Spinal cord (tissue), 10 donors: Measurements from ENCODE around the gene SCUBE1. TPM values are rescaled to one million over a fixed set of nuclear protein-coding genes. Genes with fewer than 3 reads are reported as not detected.
"Not testable (repeated sequence)": the region's sequence is repeated elsewhere in the genome, so short reads cannot be mapped to it uniquely, and the experiment has no call there.

Experiments used
- DNase-seq, 6 donors: peaks; one replicate each; pipeline versions ENCODE4 v3.0.0 to v3.0.0-alpha.2; 2013 to 2015; ENCODE audit warnings: low spot score in 6 of 6, low read depth in 4 of 6
- H3K27ac ChIP-seq: one replicate; pipeline ENCODE4 v1.5.1; 2013; ENCODE audit warnings: low read depth, low read length, control low read depth
- H3K27me3 ChIP-seq: one replicate; pipeline ENCODE4 v1.6.1; 2013; ENCODE audit warnings: low read length; ENCODE audit not compliant: control insufficient read depth, insufficient read depth
- H3K36me3 ChIP-seq: one replicate; pipeline ENCODE4 v1.6.1; 2013; ENCODE audit warnings: low read length; ENCODE audit not compliant: control insufficient read depth, insufficient read depth
- H3K4me1 ChIP-seq: one replicate; pipeline ENCODE4 v1.6.1; 2013; ENCODE audit warnings: low read length; ENCODE audit not compliant: control insufficient read depth, insufficient read depth
- H3K4me3 ChIP-seq: one replicate; pipeline ENCODE4 v1.5.1; 2013; ENCODE audit warnings: low read depth, low read length, control low read depth
- H3K9me3 ChIP-seq: one replicate; pipeline ENCODE4 v1.6.1; 2013; ENCODE audit warnings: low read length; ENCODE audit not compliant: control insufficient read depth, insufficient read depth
- WGBS: methylation state at CpG from one replicate; pipeline ENCODE4 v1.1.5; 2013; ENCODE audit warnings: missing lambda C conversion rate; ENCODE audit not compliant: insufficient coverage; 5-methylcytosine and 5-hydroxymethylcytosine counted together
- polyA plus RNA-seq, 2 donors: library from polyadenylated mRNA; unstranded; fragments of 120-200 nt; gene quantifications; one replicate each; pipeline ENCODE4 v1.2.1, GENCODE V29; 2013; ENCODE audit not compliant: insufficient read length in 2 of 2
- total RNA-seq, 2 donors: library from RNA; depleted of rRNA in 1 of 2; stranded (reverse); fragments of 120-200 nt in 1 of 2; fragments of >200 nt in 1 of 2; gene quantifications; one replicate each; pipeline versions ENCODE4 v1.2.3 to v1.2.4, GENCODE V29; 2013 to 2014
- donor health status: healthy.

The SCUBE1 gene
- total and polyA plus RNA-seq, 4 donors = 5.3 to 13.1 (median 10.6) TPM

DNA sequence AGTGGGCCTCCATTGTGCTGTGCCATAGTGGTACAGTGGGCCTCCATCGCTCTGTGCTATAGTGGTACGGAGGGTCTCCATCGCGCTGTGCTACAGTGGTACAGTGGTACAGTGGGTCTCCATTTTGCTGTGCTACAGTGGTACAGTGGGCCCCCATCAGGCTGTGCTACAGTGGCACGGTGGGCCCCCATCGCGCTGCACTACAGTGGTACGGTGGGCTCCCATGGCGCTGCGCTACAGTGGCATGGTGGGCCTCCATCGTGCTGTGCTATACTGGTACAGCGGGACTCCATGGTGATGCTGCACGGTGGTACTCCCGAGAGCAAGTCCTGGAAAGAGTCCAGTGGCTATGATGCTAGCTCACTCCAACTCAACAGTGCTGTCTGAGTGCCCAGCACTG, 51.8 kb downstream of the SCUBE1 start:
- H3K4me1 ChIP-seq = peaks cover 80% of the 10 kb centered on the region
- H3K27ac ChIP-seq = no peak overlapping the region
- H3K4me3 ChIP-seq = no peak overlapping the region
- no peaks in the 10 kb centered on the region for H3K36me3 ChIP-seq
- H3K27me3 ChIP-seq = peaks cover 2% of the 10 kb centered on the region
- WGBS = 93% methylated on average over 14 of the region's 14 CpGs
- no peaks in the 10 kb centered on the region for H3K9me3 ChIP-seq
- no peak for DNase-seq

DNA sequence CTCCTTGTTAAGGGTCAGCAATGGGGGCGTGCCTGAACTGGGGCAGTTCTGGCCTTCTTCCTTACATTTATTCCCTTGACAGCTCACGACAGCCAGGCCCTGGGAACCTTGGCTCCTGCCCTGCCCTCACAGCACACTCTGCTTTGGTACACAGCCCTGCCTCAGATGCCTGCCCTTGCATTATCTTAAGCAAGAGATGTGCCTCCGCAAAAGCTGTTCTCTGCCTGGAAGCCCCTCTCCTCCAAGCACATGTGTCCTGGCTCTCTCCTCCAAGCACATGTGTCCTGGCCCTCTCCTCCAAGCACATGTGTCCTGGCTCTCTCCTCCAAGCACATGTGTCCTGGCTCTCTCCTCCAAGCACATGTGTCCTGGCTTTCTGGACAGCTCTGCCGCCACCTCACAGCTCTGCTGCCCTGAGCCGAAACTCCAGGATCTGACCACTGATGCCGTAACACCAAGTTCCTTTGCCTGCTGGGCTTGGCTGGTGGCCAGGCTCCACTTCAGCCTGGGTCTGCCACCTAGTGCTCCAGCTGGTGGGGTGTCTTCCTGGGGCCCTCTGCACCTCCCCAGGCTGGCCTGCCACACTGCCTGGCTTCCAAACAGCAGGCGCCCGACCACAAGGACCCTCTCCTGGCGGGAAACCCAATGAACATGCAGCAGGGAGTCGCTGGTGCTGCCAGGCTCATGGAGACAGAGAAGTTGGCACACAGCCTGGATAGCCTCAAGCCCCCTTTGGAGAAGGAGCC, 53.0 kb downstream of the SCUBE1 start:
- H3K27ac ChIP-seq = no peak overlapping the region
- DNase-seq = peak in 2 of 6 donors; percentile 74 to 83
- H3K27me3 ChIP-seq = no peaks in the 10 kb centered on the region
- H3K9me3 ChIP-seq = no peaks in the 10 kb centered on the region
- peaks cover 68% of the 10 kb centered on the region for H3K4me1 ChIP-seq
- peaks cover 4% of the 10 kb centered on the region for H3K36me3 ChIP-seq
- WGBS = 38% methylated on average over 10 of the region's 10 CpGs
- no peak overlapping the region for H3K4me3 ChIP-seq

DNA sequence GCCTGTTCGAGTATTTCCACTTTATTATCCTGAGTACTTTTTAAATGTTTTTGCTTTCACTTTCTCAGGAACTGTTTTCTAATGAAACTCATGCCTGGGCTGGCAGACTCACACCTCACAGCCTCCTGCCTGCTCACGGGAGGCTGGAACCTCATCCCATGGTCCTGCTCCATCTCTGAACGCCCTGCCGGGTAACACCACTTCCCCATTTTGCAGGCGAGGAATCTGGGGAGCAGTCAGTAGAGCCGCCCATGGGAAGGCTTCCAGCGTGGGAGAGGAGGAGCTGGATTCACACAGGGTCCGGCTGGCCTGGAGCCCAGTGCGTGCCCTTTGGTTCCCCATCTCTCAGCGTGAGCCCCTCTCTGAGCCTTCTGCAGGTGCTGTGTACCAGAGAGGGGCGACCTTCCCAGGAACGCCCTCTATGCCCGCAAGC, 53.6 kb downstream of the SCUBE1 start:
- Histone ChIP-seq H3K4me3 (no peak overlapping the region), H3K36me3 (peaks cover 4% of the 10 kb centered on the region), H3K9me3 (no peaks in the 10 kb centered on the region), H3K27ac (no peak overlapping the region), H3K27me3 (no peaks in the 10 kb centered on the region), H3K4me1 (peaks cover 64% of the 10 kb centered on the region)
- peak in 1 of 6 donors; percentile 51 for DNase-seq
- 43% methylated on average over 13 of the region's 13 CpGs for WGBS

DNA sequence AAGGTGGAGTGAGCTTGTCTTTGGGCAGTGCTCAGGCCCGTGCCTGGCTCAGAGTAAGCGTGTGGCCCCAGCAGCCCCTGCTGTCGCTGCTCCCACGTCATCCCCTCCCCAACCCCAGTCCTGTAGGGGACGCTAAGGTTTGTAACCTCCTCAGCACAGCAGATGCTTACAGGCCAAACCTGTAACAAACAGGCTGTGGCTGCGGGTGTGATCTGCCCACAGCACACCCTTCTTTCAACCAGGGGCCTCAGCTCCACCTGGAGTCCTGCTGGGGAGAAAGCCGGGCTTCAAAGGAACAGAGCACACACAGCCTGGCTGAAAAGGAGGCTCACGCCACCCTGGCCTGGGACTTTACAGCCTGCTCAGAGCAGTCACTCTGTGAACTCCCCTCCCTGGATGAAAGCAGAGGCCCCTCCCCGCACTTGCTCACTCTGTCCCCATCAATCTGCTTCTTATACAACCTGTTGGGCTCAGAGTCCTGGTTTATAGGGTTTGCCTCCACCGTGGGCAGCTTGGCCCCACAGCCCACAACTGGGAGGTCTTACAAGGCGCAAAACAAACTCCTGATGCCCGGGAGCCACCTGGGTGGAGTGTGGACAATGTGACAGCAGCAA, 54.3 kb downstream of the SCUBE1 start:
- Histone ChIP-seq H3K4me1 (peaks cover 57% of the 10 kb centered on the region), H3K36me3 (peaks cover 4% of the 10 kb centered on the region), H3K27ac (no peak overlapping the region), H3K9me3 (no peaks in the 10 kb centered on the region), H3K4me3 (no peak overlapping the region), H3K27me3 (no peaks in the 10 kb centered on the region)
- WGBS = 55% methylated on average over 12 of the region's 12 CpGs
- no peak for DNase-seq

DNA sequence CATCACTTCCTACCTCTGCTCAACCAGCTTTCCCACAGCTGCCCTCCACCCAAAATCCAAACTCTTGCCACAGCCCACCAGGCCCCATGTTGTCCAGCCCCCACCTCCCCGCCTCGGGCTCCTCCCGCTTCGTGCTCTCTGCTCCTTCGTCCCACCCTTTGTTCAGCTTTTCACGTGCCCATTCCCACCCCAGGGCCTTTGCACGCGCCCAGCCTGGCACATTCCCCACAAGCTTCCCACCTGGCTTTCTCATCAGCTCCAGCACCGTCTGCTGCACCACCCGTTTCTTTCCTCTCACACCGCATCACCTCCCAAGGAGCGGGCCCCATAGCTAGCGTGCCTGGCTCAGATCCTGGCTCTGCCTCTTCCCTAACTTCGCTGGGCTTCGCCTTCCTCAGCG, 54.8 kb downstream of the SCUBE1 start:
- no peak overlapping the region for H3K27ac ChIP-seq
- WGBS = 94% methylated on average over 16 of the region's 16 CpGs
- no peak for DNase-seq
- H3K36me3 ChIP-seq = peaks cover 4% of the 10 kb centered on the region
- H3K4me3 ChIP-seq = no peak overlapping the region
- H3K4me1 ChIP-seq = peaks cover 52% of the 10 kb centered on the region
- H3K9me3 ChIP-seq = no peaks in the 10 kb centered on the region
- no peaks in the 10 kb centered on the region for H3K27me3 ChIP-seq

DNA sequence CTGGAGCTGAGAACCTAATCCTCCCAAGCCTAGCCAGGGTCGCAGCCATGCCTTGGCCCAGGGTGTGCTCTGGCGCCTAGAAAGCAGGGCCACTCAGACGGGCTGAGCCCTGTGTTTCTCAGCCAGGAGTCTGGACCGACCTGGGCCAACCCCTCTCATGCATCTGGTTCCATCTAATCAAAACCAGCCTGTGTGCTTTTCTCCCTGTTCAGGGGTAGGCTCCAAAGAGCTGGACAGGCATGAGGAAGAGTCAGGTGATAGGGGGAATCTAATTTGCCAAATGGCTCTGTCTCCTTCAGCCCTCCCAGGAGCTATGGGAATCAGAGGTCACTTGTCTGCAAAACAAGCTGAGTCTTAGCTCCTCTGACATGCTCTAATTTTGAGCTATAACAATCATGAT, 55.7 kb downstream of the SCUBE1 start:
- Histone ChIP-seq H3K27me3 (no peaks in the 10 kb centered on the region), H3K4me1 (peaks cover 42% of the 10 kb centered on the region), H3K9me3 (no peaks in the 10 kb centered on the region), H3K4me3 (no peak overlapping the region), H3K27ac (no peak overlapping the region), H3K36me3 (peaks cover 4% of the 10 kb centered on the region)
- WGBS = 82% methylated on average over 4 of the region's 4 CpGs
- no peak for DNase-seq

DNA sequence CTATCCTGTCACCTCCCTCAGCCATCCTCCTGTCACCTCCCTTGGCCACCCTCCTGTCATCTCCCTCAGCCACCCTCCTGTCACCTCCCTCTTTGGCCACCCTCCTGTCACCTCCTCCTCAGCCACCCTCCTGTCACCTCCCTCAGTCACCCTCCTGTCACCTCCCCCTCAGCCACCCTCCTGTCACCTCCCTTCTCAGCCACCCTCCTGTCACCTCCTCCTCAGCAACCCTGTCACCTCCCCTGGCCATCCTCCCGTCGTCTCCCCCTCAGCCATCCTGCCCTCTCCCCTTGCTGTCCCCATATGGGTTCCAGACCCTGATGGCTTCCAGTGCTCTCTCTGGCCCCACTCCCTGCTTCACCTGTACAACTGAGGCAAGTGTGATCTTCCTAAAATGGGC, 61.8 kb downstream of the SCUBE1 start:
- no peaks in the 10 kb centered on the region for H3K4me1 ChIP-seq
- DNase-seq = no peak
- peaks cover 4% of the 10 kb centered on the region for H3K36me3 ChIP-seq
- no peak overlapping the region for H3K27ac ChIP-seq
- H3K4me3 ChIP-seq = no peak overlapping the region
- no peaks in the 10 kb centered on the region for H3K9me3 ChIP-seq
- no peaks in the 10 kb centered on the region for H3K27me3 ChIP-seq
- 40% methylated on average over 2 of the region's 2 CpGs for WGBS

DNA sequence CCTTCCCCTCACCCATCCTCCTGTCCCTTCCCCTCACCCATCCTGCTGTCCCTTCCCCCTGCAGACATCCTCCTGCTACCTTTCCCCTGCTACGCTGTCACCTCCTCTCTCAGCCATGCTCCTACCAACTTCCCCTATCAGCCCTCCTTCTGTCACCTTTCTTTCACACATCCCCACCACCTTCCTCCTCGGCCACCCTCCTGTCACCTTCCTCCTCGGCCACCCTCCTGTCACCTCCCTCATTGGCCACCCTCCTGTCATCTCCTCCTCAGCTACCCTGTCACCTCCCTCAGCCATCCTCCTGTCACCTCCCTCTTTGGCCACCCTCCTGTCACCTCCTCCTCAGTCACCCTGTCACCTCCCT, 62.7 kb downstream of the SCUBE1 start:
- not testable (repeated sequence) for H3K4me1 ChIP-seq, H3K9me3 ChIP-seq, H3K27ac ChIP-seq, DNase-seq, H3K4me3 ChIP-seq, H3K36me3 ChIP-seq, H3K27me3 ChIP-seq
- WGBS = 82% methylated on average over 2 of the region's 3 CpGs

DNA sequence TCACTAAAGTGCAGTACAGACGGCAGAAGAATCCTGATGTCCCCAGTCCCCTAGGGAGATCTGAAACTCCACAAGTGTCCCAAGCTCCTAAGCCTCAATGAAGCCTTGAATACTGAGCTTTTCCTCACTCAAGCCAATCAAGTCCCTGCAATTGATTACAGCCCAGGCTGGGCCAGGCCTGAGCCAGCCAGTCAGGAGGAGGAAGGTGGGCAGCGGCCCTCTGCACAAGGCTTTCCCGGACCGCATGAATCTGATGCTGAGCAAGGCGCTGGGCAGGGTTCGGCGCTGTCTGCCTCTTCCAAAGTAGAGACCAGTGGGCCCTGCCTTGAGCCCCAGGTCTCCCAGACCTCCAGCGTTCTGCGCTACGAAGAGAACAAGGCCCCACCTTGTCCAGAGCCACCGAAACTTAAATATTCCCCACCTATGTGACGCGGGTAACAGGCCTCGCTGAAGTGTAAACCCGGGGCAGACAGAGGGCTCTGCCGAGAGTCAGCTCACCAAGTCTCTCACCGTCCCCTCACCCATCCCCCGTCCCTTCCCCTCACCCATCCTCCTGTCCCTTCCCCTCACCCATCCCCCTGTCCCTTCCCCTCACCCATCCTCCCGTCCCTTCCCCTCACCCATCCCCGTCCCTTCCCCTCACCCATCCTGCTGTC, 63.2 kb downstream of the SCUBE1 start:
- WGBS = 61% methylated on average over 19 of the region's 20 CpGs
- no peak for DNase-seq
- H3K27me3 ChIP-seq = no peaks in the 10 kb centered on the region
- H3K9me3 ChIP-seq = no peaks in the 10 kb centered on the region
- H3K4me1 ChIP-seq = no peaks in the 10 kb centered on the region
- no peak overlapping the region for H3K4me3 ChIP-seq
- H3K36me3 ChIP-seq = peaks cover 2% of the 10 kb centered on the region
- no peak overlapping the region for H3K27ac ChIP-seq
